Nephron progenitor cell (in vitro differentiated cells): Measurements from ENCODE around the gene TBC1D2.

Experiments used
- DNase-seq: peaks from one replicate; pipeline ENCODE4 v3.0.0; 2021
- H3K27ac Mint-ChIP-seq: 2 replicates; pipeline ENCODE4 v1.8.0; 2021; ENCODE audit warnings: mild to moderate bottlenecking, moderate library complexity, mixed read lengths
- H3K27me3 Mint-ChIP-seq: 2 replicates; pipeline ENCODE4 v1.8.0; 2021; ENCODE audit warnings: mild to moderate bottlenecking, low read depth, mixed read lengths; ENCODE audit not compliant: poor library complexity
- H3K36me3 Mint-ChIP-seq: 2 replicates; pipeline ENCODE4 v1.8.0; 2021; ENCODE audit warnings: low read depth, mixed read lengths
- H3K4me1 Mint-ChIP-seq: 2 replicates; pipeline ENCODE4 v1.8.0; 2021; ENCODE audit warnings: mixed read lengths
- H3K4me3 Mint-ChIP-seq: 2 replicates; pipeline ENCODE4 v1.8.0; 2021; ENCODE audit warnings: mild to moderate bottlenecking, moderate library complexity, mixed read lengths
- H3K9me3 Mint-ChIP-seq: 2 replicates; pipeline ENCODE4 v1.8.0; 2021; ENCODE audit warnings: mild to moderate bottlenecking, moderate library complexity, mixed read lengths
- CTCF ChIP-seq: fragments of 200-600 bp; sonication (generic); IDR thresholded peaks from 2 replicates; pipeline ENCODE4 v1.5.0; 2021; ENCODE audit warnings: antibody characterized with exemption

The TBC1D2 gene

GRCh38 chr9:98219794-98220370 lies 35.6 kb downstream of the TBC1D2 start:
- Mint-ChIP-seq H3K9me3 (peaks cover 3% of the 10 kb centered on the region), H3K27ac (no peak overlapping the region), H3K36me3 (peaks cover 5% of the 10 kb centered on the region), H3K4me3 (no peak overlapping the region), H3K4me1 (peaks cover 26% of the 10 kb centered on the region), H3K27me3 (peaks cover 9% of the 10 kb centered on the region)
- no peak for TF ChIP-seq CTCF
- no peak for DNase-seq

- peaks cover 9% of the 10 kb centered on the region for H3K27me3 Mint-ChIP-seq
- H3K4me1 Mint-ChIP-seq = peaks cover 28% of the 10 kb centered on the region
- H3K9me3 Mint-ChIP-seq = peaks cover 3% of the 10 kb centered on the region
- peaks cover 5% of the 10 kb centered on the region for H3K36me3 Mint-ChIP-seq
- TF ChIP-seq CTCF = no peak
- no peak overlapping the region for H3K4me3 Mint-ChIP-seq
- DNase-seq = no peak
- no peak overlapping the region for H3K27ac Mint-ChIP-seq
These were observed 36.1 kb downstream of the TBC1D2 start for GRCh38 chr9:98219364-98219716.

GRCh38 chr9:98218562-98219363 lies 36.7 kb downstream of the TBC1D2 start:
- peaks cover 9% of the 10 kb centered on the region for H3K27me3 Mint-ChIP-seq
- TF ChIP-seq CTCF = no peak
- H3K4me1 Mint-ChIP-seq = peaks cover 28% of the 10 kb centered on the region
- no peak for DNase-seq
- no peak overlapping the region for H3K4me3 Mint-ChIP-seq
- H3K9me3 Mint-ChIP-seq = peaks cover 3% of the 10 kb centered on the region
- H3K36me3 Mint-ChIP-seq = peaks cover 5% of the 10 kb centered on the region
- no peak overlapping the region for H3K27ac Mint-ChIP-seq

- no peak overlapping the region for H3K4me3 Mint-ChIP-seq
- DNase-seq = no peak
- peaks cover 7% of the 10 kb centered on the region for H3K27me3 Mint-ChIP-seq
- H3K36me3 Mint-ChIP-seq = no peaks in the 10 kb centered on the region
- peak overlapping the region; percentile 42 for H3K27ac Mint-ChIP-seq
- peaks cover 28% of the 10 kb centered on the region for H3K4me1 Mint-ChIP-seq
- TF ChIP-seq CTCF = no peak
- no peaks in the 10 kb centered on the region for H3K9me3 Mint-ChIP-seq
These were observed 38.2 kb downstream of the TBC1D2 start for GRCh38 chr9:98217255-98217654.

- Mint-ChIP-seq H3K4me1 (peaks cover 28% of the 10 kb centered on the region), H3K27me3 (peaks cover 7% of the 10 kb centered on the region), H3K4me3 (no peak overlapping the region), H3K27ac (no peak overlapping the region), H3K9me3 (no peaks in the 10 kb centered on the region), H3K36me3 (no peaks in the 10 kb centered on the region)
- DNase-seq = no peak
- no peak for TF ChIP-seq CTCF
These were observed 39.1 kb downstream of the TBC1D2 start for GRCh38 chr9:98216391-98216790.

- DNase-seq = peak; percentile 53
- peaks cover 28% of the 10 kb centered on the region for H3K4me1 Mint-ChIP-seq
- H3K27me3 Mint-ChIP-seq = peaks cover 7% of the 10 kb centered on the region
- peak; percentile 48 for TF ChIP-seq CTCF
- no peaks in the 10 kb centered on the region for H3K36me3 Mint-ChIP-seq
- no peak overlapping the region for H3K4me3 Mint-ChIP-seq
- H3K27ac Mint-ChIP-seq = no peak overlapping the region
- H3K9me3 Mint-ChIP-seq = no peaks in the 10 kb centered on the region
These were observed 39.6 kb downstream of the TBC1D2 start for GRCh38 chr9:98215821-98216220.
